ENCODE measurements around the gene DNALI1.
"Not testable (repeated sequence)": the region's sequence is repeated elsewhere in the genome, so short reads cannot be mapped to it uniquely, and the experiment has no call there.

DNALI1 gene

DNA sequence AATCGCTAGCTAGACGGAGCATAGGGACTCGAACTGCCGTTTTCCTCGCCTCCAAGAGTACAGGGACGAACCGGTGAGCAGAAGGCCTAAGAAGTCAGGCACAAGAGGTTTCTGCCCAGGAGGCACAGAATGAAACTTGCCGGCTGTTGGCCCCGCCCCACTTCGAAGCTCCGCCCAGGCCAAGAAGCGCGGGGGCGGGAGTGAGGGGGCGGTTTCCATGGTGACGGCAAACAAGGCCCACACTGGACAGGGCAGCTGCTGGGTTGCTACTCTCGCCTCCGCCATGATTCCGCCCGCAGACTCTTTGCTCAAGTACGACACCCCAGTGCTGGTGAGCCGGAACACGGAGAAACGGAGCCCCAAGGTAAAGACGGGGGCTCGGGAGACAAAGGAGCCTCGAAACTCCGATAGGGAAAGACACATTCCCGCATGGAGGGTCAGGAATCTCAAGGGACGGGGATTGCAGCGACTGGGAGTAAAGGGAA, at the start of gene DNALI1:
Gene DNALI1, plus strand, starts transcription at position 229 of the 485 bp plus-strand sequence. Its CDS starts 55 bp downstream, at position 284.
- DNase-seq (ENCODE audit: low spot score) = no peak

DNA sequence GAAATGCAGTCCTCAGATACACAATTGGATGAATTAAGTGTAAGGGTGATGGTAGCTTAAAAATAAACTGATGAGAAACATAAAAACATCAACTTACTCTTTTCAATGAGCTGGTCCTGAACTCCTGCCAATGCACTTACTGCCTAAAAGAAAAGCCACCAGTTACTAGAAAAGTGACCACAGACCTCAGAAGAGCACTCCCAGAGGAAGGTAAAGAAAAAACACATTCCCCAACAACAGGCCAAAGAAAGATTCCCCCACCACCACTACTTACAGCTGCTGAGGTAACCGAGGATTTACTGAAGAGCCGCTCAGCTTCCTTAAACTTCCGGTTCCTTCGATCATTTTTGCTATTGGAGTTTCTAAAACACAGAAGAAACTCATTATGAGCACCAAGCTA, 47.6 kb upstream of the DNALI1 start:
- DNase-seq (ENCODE audit: low spot score) = peak; percentile 70

DNA sequence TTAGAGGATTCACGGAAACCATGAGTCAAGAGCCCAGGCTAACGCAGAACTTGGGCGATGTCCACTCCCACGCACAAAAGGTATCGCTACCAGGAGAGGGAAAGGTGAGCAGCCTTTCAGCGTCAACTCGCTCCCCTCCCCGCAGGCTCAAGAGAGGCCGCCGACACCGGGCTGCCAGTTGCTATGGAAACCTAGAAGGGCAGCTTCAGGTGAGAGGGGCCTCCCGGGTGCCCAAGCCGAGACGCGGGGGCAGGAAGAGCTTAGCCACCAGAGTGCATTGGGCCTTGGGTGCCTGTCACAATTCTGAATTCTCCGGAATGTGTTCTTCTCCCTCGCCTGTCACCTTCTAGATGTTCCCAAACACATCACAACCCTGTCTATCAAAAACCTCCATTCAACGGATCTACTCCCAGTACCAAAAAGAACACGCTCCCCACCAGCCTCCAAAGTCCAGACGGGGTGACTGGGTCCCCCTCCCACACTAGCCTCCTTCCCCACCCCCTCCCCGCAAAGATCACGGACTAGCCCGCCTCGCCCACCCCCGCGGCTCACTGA, 42.9 kb upstream of the DNALI1 start:
- DNase-seq (ENCODE audit: low spot score) = peak; percentile 47

DNA sequence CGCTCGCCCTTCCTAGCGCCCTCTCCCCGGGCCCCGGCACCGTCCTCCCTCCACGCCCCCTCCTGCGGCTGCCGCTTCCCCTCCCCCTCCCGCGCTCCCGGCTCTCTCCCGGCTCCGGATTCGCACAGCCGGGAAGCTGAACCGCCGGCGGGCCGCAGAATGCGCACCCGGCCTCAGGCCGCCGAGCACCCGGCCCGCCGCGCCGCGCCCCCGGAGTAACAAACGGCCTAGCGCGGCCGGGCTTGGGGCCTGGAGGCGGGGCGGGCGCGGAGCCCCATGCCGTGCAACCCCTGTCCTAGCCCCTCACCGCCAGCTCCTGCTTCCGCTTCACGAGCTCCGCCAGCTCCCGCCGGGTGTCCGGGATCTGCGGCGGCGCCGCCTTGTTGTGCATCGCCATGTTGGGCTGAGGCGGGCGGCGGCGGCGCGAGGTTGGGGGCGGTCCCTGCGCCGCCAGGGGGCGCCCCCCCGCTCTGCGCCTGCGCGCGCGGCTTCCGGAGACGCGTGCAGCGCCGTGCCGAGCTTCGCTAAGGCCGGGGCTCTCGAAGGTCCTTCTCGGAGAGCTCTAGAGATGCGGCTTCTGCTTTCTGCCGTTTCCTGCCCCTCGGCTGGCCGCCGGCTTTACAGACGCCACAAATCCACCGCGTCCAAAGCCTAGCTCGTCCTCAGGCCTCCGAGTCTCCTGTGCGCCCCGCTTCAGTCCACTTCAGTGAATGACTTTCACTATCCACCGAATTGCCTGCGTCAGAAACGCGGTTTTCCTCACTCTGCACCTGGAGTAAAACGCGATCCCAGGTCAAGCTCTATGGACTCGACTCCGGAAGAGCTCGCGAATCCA, 42.2 kb upstream of the DNALI1 start, which contains the start of gene MEAF6:
Gene MEAF6, minus strand, starts transcription at position 417 of the 835 bp plus-strand sequence. Its CDS starts 20 bp downstream, at position 397.
- peak; percentile 84 for DNase-seq (ENCODE audit: low spot score)

DNA sequence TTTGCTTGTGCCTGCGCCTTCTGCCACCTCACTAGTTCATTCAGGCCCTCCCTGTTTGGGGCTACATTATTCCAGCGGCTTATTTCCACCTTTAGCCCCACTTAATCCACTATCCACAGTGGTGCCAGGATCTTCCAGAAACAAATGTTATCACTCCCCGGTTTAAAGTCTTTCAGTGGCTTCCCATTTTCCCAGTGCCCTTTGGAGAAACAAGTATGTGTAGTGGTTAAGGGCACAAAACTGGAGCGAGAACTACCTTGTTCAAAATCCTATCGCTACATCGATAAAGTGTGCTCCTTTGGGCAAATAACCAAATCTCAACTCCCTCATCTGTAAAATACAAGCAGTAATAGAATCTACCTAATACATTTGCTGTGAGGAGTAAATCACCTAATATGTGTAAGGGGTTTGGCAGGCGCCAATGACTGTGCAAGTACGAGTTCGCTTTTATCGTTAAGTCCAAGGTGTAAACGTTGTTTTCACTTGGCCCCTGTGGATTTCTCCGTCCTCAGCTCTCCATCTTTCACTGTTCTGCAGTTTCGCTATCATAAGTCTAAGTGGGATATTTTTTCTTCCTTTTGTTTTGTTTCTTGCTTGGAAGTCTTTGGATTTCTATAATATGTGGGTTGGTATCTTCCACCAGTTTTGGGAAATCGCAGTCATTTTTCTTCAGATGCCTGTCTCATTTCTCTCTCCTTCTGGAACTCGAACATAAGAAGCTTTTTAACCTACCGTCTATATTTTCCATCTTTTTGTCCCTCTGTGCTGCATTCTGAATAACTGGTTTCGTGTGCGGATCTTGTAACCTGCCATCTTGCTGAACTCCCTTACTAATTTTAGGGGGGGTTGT, 41.3 kb upstream of the DNALI1 start:
- DNase-seq (ENCODE audit: low spot score) = no peak

DNA sequence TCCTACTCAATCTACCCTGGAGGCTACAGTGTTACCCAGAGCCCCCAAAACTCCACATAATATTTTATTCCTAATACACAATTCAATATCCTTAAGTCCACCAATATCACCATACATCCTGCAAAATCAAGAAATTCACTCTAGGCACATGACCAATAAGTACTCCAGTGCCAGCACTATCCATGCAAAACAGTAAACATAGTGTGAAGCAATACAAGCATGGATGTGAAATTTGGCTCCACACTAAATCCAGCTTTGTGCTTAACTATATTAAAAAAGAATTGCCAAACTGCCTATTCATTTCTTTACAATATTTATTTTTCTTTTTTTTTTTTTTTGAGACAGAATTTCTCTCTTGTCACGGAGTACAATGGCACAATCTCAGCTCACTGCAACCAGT, 39.2 kb upstream of the DNALI1 start:
- DNase-seq (ENCODE audit: low spot score) = no peak

DNA sequence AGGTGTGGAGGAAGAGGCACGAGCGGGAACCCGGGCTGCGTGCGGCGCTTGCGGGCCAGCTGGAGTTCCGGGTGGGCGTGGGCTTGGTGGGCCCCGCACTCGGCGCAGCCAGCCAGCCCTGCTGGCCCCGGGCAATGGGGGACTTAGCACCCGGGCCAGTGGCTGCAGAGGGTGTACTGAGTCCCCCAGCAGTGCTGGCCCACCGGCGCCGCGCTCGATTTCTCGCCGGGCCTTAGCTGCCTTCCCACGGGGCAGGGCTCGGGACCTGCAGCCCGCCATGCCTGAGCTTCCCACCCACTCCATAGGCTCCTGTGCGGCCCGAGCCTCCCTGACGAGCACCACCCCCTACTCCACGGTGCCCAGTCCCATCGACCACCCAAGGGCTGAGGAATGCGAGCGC, 38.5 kb upstream of the DNALI1 start:
- not testable (repeated sequence) for DNase-seq (ENCODE audit: low spot score)

DNA sequence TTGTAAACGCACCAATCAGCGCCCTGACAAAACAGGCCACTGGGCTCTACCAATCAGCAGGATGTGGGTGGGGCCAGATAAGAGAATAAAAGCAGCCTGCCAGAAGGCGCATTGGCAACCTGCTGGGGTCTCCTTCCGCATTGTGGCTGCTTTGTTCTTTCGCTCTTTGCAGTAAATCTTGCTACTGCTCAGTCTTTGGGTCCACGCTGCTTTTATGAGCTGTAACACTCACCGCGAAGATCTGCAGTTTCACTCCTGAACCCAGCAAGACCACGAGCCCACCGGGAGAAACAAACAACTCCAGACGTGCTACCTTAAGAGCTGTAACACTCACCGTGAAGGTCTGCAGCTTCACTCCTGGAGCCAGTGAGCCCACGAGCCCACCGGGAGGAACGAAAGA, 37.8 kb upstream of the DNALI1 start:
- not testable (repeated sequence) for DNase-seq (ENCODE audit: low spot score)

DNA sequence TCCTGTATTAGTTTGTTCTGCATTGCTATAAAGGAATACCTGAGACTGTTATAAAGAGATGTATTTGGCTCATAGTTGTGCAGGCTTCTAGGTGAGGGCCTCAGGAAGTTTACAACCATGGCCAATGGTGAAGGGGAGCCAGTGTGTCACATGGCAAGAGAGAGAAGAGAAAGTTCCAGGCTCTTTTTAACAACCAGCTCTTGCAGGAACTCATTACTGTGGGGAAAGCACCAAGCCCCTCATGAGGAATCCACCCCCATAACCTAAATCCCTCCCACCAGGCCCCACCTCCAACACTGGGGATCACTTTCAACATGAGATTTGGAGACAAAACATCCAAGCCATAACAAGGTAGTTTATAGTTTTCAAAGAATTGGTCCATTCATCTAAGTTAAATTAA, 37.1 kb upstream of the DNALI1 start:
- no peak for DNase-seq (ENCODE audit: low spot score)

DNA sequence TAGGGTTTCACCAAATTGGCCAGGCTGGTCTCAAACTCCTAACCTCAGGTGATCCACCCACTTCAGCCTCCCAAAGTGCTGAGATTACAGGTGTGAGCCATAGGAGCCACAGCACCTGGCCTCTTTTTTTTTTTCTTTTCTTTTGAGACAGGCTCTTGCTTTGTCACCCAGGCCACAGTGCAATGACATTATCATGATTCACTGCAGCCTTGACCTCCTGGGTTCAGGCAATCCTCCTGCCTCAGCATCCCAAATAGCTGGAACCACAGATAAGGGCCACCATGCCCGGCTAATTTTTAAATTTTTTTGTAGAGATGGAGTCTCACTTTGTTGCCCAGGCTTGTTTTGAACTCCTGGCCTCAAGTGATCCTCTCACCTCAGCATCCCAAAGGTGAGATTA, 26.9 kb upstream of the DNALI1 start:
- DNase-seq (ENCODE audit: low spot score) = not testable (repeated sequence)

DNA sequence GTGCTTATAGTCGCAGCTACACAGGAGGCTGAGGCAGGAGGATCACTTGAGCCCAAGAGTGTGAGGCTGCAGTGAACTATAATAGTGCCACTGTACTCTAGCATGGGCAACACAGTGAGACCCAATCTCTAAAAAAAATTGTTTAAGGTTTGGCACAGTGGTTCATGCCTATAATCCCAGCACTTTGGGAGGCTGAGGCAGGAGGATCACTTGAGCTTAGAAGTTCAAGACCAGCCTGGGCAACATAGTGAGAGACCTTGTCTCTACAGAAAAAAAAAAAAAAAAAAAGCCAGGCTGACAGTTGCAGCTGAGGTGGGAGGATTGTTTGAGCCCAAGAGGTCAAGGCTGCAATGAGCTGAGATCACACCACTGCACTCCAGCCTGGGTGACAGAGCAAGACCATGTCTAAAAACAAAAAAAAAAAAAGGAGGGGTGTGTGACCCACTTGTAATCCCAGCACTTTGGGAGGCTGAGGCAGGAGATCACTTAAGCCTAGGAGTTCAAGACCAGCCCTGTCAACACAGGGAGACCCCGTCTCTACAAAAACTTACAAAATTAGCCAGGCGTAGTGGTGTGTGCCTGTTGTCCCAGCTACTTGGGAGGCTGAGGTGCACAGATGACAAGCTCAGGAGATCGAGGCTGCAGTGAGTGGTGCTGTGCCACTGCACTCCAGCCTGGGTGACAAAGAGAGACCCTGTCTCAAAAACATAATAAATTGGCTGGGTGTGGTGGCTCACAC, 24.2 kb upstream of the DNALI1 start:
- DNase-seq (ENCODE audit: low spot score) = not testable (repeated sequence)

DNA sequence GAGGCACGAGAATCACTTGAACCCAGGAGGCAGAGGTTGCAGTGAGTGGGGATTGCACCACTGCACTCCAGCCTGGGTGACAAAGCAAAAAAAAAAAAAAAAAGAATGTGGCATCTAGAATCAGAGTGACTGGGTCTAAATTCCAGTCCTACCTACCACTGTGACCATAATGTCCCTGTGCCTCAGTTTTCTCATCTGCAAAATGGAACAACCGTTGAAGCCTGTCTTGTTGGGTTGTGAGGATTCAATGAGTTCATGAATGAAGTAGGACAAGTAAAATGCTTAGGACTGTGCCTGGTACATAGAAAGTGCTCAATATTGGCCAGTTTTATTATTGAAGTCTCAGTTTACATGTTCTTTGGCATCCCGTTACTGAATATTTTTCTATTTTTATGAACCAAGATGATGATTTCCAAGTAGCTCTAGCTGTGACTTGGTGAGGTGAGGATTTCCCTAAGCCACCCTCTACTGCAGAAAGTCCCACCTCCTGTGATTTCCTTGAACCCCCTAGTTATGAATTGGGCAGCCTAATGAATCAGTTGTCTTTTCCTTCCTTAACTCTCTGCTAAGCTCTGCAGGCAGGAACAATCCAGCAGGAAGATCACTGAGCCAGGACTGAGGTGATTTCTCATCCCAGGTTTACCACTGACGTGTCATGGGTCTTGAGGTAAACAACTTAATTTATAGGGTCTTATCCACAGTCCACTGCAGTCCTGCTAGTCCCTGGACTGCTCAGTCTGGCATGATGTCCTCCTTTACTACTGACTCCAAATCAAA, 23.2 kb upstream of the DNALI1 start:
- no peak for DNase-seq (ENCODE audit: low spot score)

DNA sequence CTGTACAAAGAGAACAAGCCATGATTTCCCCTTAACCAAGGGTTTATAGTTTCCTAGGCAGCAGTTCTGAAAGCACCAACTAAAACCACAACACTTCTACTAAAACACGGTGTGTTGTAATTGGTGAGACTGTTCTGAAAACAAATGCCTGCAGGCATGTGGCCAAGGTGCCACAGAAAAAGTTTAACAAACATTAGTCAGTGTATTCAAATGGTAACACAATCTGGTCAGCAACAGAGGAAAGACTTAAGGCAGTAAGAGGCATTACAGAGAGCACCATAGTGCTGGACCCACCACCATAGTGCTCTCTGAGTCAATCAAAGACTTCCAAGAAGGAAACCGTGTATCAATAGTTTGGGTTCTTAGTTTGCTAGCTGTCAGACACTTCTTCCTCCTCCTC, 19.4 kb upstream of the DNALI1 start:
- no peak for DNase-seq (ENCODE audit: low spot score)

DNA sequence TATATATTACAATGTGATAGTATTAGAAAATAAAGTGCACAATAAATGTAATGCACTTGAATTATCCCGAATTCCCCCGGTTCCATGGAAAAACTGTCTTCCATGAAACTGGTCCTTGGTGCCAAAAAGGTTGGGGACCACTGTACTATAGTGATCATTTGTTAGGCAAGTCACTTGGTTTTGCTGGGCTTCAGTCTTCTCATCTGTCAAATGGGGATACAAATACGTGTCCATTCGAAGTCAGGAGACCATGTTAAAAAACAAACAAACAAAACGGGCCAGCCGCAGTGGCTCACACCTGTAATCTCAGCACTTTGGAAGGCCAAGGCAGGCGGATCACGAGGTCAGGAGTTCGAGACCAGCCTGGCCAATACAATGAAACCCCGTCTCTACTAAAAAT, 17.6 kb upstream of the DNALI1 start:
- not testable (repeated sequence) for DNase-seq (ENCODE audit: low spot score)

DNA sequence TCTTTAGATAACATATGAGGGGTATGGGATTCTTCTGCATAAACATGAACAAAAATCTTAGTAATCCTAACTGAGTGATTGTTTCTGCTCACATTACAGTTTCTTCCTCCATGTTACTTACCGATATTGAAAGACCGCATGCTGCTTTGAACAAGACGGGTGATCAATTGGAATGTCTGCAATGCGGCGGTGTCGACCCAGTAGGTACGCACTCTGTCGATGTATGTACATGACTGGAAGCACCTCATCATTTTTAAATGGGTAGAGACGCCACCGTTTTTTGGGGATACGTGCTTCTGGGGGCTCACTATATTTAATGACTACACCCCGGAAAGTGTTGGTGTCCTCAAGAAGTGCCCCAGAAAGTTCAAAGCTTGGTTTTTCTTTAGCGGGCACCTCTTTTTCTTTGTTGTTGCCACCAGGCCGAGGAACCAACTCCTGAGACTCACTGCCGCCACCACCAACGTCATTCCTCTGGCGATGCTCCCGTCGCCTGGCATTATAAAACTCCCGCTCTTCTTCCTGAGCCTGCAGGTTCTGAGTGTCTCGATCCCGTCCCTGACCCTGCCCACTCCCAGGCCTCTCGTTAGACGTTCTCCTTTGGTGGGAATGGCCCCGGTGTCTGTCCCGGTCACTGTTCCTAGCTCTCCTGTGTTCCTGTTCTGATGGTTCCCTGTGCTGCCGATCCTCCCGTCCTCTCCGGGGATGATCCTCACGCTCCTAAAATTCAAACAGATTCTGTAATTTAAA, 16.5 kb upstream of the DNALI1 start:
- DNase-seq (ENCODE audit: low spot score) = no peak

DNA sequence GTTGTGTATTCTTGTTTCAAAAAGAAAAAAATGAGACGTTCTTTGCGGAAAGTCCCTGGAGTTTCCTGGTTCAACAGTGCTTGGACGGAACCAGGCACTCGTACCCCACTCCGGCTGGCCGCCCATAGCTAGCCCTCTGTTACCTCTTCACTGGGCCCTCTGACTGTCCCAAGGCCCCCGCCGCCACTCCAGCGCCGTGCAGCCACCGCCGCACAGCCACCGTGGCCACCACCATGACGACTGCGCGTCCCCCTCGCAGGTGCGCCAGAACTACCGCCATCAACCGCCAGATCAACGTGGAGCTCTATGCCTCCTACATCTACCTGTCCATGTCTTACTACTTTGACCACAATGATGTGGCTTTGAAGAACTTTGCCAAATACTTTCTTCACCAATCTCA, 12.2 kb upstream of the DNALI1 start:
- no peak for DNase-seq (ENCODE audit: low spot score)

DNA sequence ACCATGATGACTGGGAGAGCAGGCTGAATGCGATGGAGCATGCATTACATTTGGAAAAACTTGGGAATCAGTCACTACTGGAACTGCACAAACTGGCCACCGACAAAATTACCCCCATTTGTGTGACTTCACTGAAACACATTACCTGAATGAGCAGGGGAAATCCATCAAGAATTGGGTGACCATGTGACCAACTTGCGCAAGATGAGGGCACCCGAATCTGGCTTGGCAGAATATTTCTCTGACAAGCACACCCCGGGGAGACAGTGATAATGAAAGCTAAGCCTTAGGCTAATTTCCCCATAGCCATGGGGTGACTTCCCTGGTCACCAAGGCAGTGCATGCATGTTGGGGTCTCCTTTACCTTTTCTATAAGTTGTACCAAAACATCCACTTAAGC, 11.7 kb upstream of the DNALI1 start:
- DNase-seq (ENCODE audit: low spot score) = no peak

DNA sequence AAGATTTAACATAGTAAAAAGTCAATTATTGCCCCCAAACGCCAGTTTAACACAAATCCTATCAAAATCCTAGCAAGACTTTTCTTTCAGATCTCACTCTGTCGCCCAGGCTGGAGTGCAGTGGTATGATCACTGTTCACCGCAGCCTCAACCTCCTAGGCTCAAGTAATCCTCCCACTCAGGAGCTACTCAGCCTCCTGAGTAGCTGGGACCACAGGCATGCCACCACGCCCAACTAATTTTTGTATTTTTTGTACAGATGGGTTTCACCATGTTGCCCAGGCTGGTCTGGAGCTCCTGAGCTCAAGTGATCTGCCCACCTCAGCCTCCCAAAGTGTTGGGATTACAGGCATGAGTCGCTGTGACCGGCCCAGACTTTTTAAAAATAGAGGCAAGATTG, 7.4 kb upstream of the DNALI1 start:
- no peak for DNase-seq (ENCODE audit: low spot score)

DNA sequence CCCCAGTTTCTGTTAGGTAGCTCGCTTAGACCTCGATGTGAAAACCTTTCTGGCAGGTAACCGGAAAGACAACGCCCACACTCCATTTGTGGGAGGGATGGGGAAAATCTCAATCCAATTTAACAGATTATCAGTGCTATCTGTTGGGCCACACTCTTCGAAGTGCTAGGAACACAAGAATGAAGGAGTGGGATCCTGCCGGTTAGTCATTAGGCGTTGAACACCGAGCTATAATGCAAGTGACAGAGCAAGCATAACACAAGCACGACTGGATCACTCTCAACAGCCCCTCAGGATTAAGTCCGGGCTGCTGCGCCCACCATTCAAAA, 3.2 kb upstream of the DNALI1 start:
- DNase-seq (ENCODE audit: low spot score) = peak; percentile 68

All from RKO (cell line).